ENCODE measurements around the gene CLDN4. TPM values are rescaled to one million over a fixed set of nuclear protein-coding genes. Genes with fewer than 3 reads are reported as not detected.
"Not testable (repeated sequence)": the region's sequence is repeated elsewhere in the genome, so short reads cannot be mapped to it uniquely, and the experiment has no call there.

Gene CLDN4
- 0.15 and 0.16 TPM in 2 replicates for polyA plus RNA-seq (2011; rRNA removed)
- 0.04 TPM in 1 of 2 replicates, not detected in the other for polyA minus RNA-seq (2011; rRNA and poly(A)+ RNA removed)

- TF ChIP-seq CTCF (IDR thresholded peaks at IDR 0.05; ENCODE audit: low read depth, low read length): no peak
Observed at GRCh38 chr7:73830681-73831583, at the start of gene CLDN4. TSS of gene CLDN4 (plus strand) at chr7:73830996. CDS start at chr7:73831202, 206 bp downstream.

DNA sequence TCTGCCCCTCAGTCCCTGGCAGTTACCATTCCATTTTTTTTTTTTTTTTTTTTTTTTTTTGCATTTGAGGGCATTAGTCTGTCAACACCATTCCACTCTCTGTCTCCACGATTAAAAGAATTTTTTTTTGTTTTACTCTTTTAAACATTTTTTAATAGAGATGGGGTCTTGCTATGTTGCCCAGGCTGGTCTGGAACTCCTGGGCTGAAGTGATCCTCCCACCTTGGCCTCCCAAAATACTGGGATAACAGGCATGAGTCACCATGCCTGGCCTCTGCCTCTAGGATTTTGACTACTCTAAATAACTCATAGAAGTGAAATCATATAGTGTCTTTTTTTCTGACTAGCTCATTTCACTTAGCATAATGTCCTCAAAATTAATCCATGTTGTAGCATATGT, 44.2 kb upstream of the CLDN4 start:
- no peak overlapping the region for H3K27ac ChIP-seq (ENCODE audit: low read depth, low read length)
- POLR2A ChIA-PET: interaction anchor here (0.5 to 0.7 kb wide), 2 partner anchors 27 to 259 kb away, joined by 3 to 5 read pairs; no protein-coding TSS in a partner anchor
- H3K4me3 ChIP-seq (ENCODE audit: low read depth, low read length): no peak overlapping the region
- CTCF ChIA-PET: no interaction called here
- no peak for TF ChIP-seq CTCF (IDR thresholded peaks at IDR 0.05; ENCODE audit: low read depth, low read length)
- no peak for DNase-seq (ENCODE audit: low read depth, low spot score)
- peaks cover 2% of the 10 kb centered on the region for H3K27me3 ChIP-seq (ENCODE audit: control insufficient read depth, insufficient read depth, low read length)
- no peaks in the 10 kb centered on the region; the same call in 1 of the 2 replicates for H3K9me3 ChIP-seq (ENCODE audit: control insufficient read depth, insufficient read depth, low read length)

More at GRCh38 chr7:73830681-73831583, at the start of gene CLDN4:
- no peaks in the 10 kb centered on the region for H3K27me3 ChIP-seq (ENCODE audit: control insufficient read depth, insufficient read depth, low read length)
- CTCF ChIA-PET: no interaction called here
- H3K4me3 ChIP-seq (ENCODE audit: low read depth, low read length): no peak within 1 kb of the TSS
- peaks cover 5% of the 10 kb centered on the region; the same call in 1 of the 2 replicates for H3K9me3 ChIP-seq (ENCODE audit: control insufficient read depth, insufficient read depth, low read length)
- H3K27ac ChIP-seq (ENCODE audit: low read depth, low read length): no peak within 1 kb of the TSS
- DNase-seq (ENCODE audit: low read depth, low spot score): no peak
- POLR2A ChIA-PET: no interaction called here

DNA sequence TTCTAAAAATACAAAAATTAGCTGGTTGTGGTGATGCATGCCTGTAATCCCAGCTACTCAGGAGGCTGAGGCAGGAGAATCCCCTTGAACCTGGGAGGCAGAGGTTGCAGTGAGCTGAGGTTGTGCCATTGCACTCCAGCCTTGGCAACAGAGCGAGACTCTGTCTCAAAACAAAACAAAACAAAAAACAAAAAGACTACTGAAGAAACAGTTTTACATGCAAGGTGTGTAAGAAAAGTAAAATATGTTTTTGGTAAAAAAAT, 43.1 kb upstream of the CLDN4 start:
- H3K27me3 ChIP-seq (ENCODE audit: control insufficient read depth, insufficient read depth, low read length); H3K27ac ChIP-seq (ENCODE audit: low read depth, low read length); CTCF ChIA-PET; H3K9me3 ChIP-seq (ENCODE audit: control insufficient read depth, insufficient read depth, low read length); POLR2A ChIA-PET; H3K4me3 ChIP-seq (ENCODE audit: low read depth, low read length); DNase-seq (ENCODE audit: low read depth, low spot score): not testable (repeated sequence)

- CTCF ChIA-PET: no interaction called here
- no peak for TF ChIP-seq CTCF (IDR thresholded peaks at IDR 0.05; ENCODE audit: low read depth, low read length)
Observed at GRCh38 chr7:73789051-73789450, 41.7 kb upstream of the CLDN4 start.

GRCh38 chr7:73791170-73791690, 39.6 kb upstream of the CLDN4 start:
- H3K27me3 ChIP-seq (ENCODE audit: control insufficient read depth, insufficient read depth, low read length); H3K4me3 ChIP-seq (ENCODE audit: low read depth, low read length); DNase-seq (ENCODE audit: low read depth, low spot score); H3K27ac ChIP-seq (ENCODE audit: low read depth, low read length); CTCF ChIA-PET; POLR2A ChIA-PET; H3K9me3 ChIP-seq (ENCODE audit: control insufficient read depth, insufficient read depth, low read length): not testable (repeated sequence)

More at GRCh38 chr7:73789051-73789450, 41.7 kb upstream of the CLDN4 start:
- H3K4me3 ChIP-seq (ENCODE audit: low read depth, low read length): no peak overlapping the region
- DNase-seq (ENCODE audit: low read depth, low spot score): no peak
- no peaks in the 10 kb centered on the region; the same call in 1 of the 2 replicates for H3K9me3 ChIP-seq (ENCODE audit: control insufficient read depth, insufficient read depth, low read length)
- peaks cover 2% of the 10 kb centered on the region for H3K27me3 ChIP-seq (ENCODE audit: control insufficient read depth, insufficient read depth, low read length)
- POLR2A ChIA-PET: no interaction called here
- no peak overlapping the region for H3K27ac ChIP-seq (ENCODE audit: low read depth, low read length)

GRCh38 chr7:73795188-73795587, 35.6 kb upstream of the CLDN4 start:
- H3K4me3 ChIP-seq (ENCODE audit: low read depth, low read length); POLR2A ChIA-PET; H3K27me3 ChIP-seq (ENCODE audit: control insufficient read depth, insufficient read depth, low read length); H3K27ac ChIP-seq (ENCODE audit: low read depth, low read length); DNase-seq (ENCODE audit: low read depth, low spot score); H3K9me3 ChIP-seq (ENCODE audit: control insufficient read depth, insufficient read depth, low read length): not testable (repeated sequence)
- CTCF ChIA-PET: interaction anchor here (1.0 kb wide), 1 partner anchor 232 kb away, joined by 3 read pairs; no protein-coding TSS in a partner anchor

GRCh38 chr7:73796656-73797055, 34.1 kb upstream of the CLDN4 start:
- H3K27ac ChIP-seq (ENCODE audit: low read depth, low read length): not testable (repeated sequence)

DNA sequence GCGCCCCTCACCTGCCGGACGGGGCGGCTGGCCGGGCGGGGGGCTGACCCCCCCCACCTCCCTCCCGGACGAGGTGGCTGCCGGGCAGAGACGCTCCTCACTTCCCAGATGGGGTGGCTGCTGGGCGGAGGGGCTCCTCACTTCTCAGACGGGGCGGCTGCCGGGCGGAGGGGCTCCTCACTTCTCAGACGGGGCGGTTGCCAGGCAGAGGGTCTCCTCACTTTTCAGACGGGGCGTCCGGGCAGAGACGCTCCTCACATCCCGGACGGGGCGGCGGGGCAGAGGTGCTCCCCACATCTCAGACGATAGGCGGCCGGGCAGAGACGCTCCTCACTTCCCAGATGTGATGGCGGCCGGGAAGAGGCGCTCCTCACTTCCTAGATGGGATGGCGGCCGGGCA, 33.6 kb upstream of the CLDN4 start:
- H3K27ac ChIP-seq (ENCODE audit: low read depth, low read length); CTCF ChIA-PET; H3K27me3 ChIP-seq (ENCODE audit: control insufficient read depth, insufficient read depth, low read length); POLR2A ChIA-PET; H3K4me3 ChIP-seq (ENCODE audit: low read depth, low read length); H3K9me3 ChIP-seq (ENCODE audit: control insufficient read depth, insufficient read depth, low read length); DNase-seq (ENCODE audit: low read depth, low spot score): not testable (repeated sequence)

More at GRCh38 chr7:73796656-73797055, 34.1 kb upstream of the CLDN4 start:
- CTCF ChIA-PET; H3K27me3 ChIP-seq (ENCODE audit: control insufficient read depth, insufficient read depth, low read length); POLR2A ChIA-PET; DNase-seq (ENCODE audit: low read depth, low spot score); H3K4me3 ChIP-seq (ENCODE audit: low read depth, low read length); H3K9me3 ChIP-seq (ENCODE audit: control insufficient read depth, insufficient read depth, low read length): not testable (repeated sequence)
